Thyroid gland (tissue), 4 donors: ENCODE data around the gene RIC3. TPM values are rescaled to one million over a fixed set of nuclear protein-coding genes. Genes with fewer than 3 reads are reported as not detected.

Source experiments
- DNase-seq, 2 donors: peaks; one replicate each; pipeline ENCODE4 v3.0.0-alpha.2; 2019
- H3K27ac ChIP-seq, 3 donors: fragments of 200-600 bp; sonication (generic); 1 replicate in 2 of 3; 2 replicates in 1 of 3; pipeline ENCODE4 v1.5.1; 2016 to 2019; ENCODE audit warnings: mild to moderate bottlenecking in 1 of 3, moderate library complexity in 1 of 3
- H3K27me3 ChIP-seq: fragments of 200-600 bp; sonication (generic); one replicate; pipeline ENCODE4 v1.5.1; 2019
- H3K36me3 ChIP-seq, 2 donors: fragments of 200-600 bp; sonication (generic); one replicate each; pipeline ENCODE4 v1.5.1; 2016 to 2019
- H3K4me1 ChIP-seq, 2 donors: fragments of 200-600 bp; sonication (generic); one replicate each; pipeline ENCODE4 v1.5.1; 2017 to 2019
- H3K4me3 ChIP-seq, 3 donors: fragments of 200-600 bp; sonication (generic); replicated peaks in 1 of 3; 1 replicate in 2 of 3; 2 replicates in 1 of 3; pipeline ENCODE4 v1.5.1; 2016; ENCODE audit warnings: mild to moderate bottlenecking in 1 of 3
- H3K9me3 ChIP-seq: fragments of 200-600 bp; sonication (generic); one replicate; pipeline ENCODE4 v1.5.1; 2017
- POLR2A ChIP-seq, 2 donors: fragments of 450-650 bp; IDR thresholded peaks; one replicate each; pipeline ENCODE4 v1.6.1; 2017; ENCODE audit warnings: antibody characterized with exemption in 2 of 2, mild to moderate bottlenecking in 2 of 2, moderate library complexity in 1 of 2
- WGBS, 2 donors: methylation state at CpG; one replicate each; pipeline ENCODE4 v1.1.5; 2017; 5-methylcytosine and 5-hydroxymethylcytosine counted together
- intact Hi-C: fragments of 100-400 bp; cut with DNase I; formaldehyde crosslinking; loops from one replicate; pipeline ENCODE4 v1.15.1; 2023
- total RNA-seq, 4 donors: library from RNA; depleted of rRNA; stranded (reverse); fragments of >200 nt; gene quantifications; one replicate each; pipeline ENCODE4 v1.2.3, GENCODE V29; 2016
- TF ChIP-seq, protein P1 (sequence below), 6 experiments: fragments of 200-600 bp in 3 of 6; fragments of 450-650 bp in 3 of 6; sonication (generic) in 3 of 6; IDR thresholded peaks; one replicate each; pipeline ENCODE4 v1.5.1; 2016 to 2019; ENCODE audit warnings: antibody characterized with exemption in 6 of 6, mild to moderate bottlenecking in 2 of 6, inconsistent platforms in 1 of 6, moderate library complexity in 1 of 6

The RIC3 gene
- total RNA-seq, 4 donors from 2014 or later = 38.2 to 96.9 (median 46.9) TPM

DNA sequence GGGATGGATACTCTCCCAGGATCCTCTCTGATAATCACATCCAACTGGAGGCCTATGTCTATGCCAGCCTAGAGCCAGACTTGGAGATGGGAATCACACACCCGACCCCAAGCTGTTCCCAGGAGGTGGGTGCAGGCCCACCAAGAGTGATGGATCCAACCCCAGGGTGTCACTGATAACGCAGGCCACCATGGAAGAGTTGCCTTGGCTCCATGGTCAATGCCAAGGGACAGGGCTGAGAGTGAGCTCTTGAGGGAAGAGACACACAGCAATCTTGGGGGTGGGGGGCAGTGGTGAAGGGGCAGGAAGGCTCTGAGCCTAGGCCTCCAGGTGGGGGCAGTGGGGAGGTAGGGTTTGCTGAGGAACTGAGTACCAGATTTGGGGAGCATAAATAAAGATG is 70.9 kb downstream of the RIC3 start:
- H3K4me1 ChIP-seq = no peaks in the 10 kb centered on the region
- intact Hi-C loops = loop anchor here (10.0 kb wide), 1 partner anchor 203 kb away; no protein-coding TSS in a partner anchor
- no peak for TF ChIP-seq POLR2A (IDR thresholded peaks at IDR 0.05)
- TF ChIP-seq, protein P1, sequence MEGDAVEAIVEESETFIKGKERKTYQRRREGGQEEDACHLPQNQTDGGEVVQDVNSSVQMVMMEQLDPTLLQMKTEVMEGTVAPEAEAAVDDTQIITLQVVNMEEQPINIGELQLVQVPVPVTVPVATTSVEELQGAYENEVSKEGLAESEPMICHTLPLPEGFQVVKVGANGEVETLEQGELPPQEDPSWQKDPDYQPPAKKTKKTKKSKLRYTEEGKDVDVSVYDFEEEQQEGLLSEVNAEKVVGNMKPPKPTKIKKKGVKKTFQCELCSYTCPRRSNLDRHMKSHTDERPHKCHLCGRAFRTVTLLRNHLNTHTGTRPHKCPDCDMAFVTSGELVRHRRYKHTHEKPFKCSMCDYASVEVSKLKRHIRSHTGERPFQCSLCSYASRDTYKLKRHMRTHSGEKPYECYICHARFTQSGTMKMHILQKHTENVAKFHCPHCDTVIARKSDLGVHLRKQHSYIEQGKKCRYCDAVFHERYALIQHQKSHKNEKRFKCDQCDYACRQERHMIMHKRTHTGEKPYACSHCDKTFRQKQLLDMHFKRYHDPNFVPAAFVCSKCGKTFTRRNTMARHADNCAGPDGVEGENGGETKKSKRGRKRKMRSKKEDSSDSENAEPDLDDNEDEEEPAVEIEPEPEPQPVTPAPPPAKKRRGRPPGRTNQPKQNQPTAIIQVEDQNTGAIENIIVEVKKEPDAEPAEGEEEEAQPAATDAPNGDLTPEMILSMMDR (IDR thresholded peaks at IDR 0.05) = no peak
- no peaks in the 10 kb centered on the region for H3K9me3 ChIP-seq
- H3K4me3 ChIP-seq = no peak overlapping the region
- H3K27ac ChIP-seq = no peak overlapping the region
- no peaks in the 10 kb centered on the region for H3K27me3 ChIP-seq
- DNase-seq = no peak
- peaks cover 15 to 21% of the 10 kb centered on the region in 2 donors for H3K36me3 ChIP-seq
- 89% methylated on average over 2 of the region's 2 CpGs; no CpG with 5 or more reads in 1 of the 2 donors for WGBS, 2 donors

DNA sequence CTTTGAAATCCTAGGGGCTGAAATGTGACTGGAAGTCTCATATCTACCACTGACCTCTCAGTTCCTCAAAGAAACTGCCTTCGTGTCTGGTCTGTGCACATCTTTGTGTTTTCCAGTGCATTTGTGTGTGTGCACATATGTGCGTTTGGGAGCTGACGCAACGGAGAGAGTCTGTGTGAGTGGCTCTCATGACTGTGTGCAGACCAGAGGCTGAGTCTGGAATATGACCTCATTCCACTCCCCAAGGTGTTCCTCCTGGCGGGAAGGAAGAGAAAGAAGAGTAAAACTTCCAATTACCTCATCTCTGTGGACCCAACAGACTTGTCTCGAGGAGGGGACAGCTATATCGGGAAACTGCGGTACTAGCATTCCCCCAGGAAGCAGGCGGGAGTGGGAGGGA is 71.4 kb downstream of the RIC3 start:
- WGBS, 2 donors = 86 to 91% methylated on average over 9 of the region's 9 CpGs
- no peak for DNase-seq
- Histone ChIP-seq H3K9me3 (no peaks in the 10 kb centered on the region), H3K27me3 (no peaks in the 10 kb centered on the region), H3K4me1 (no peaks in the 10 kb centered on the region), H3K36me3 (peaks cover 15 to 20% of the 10 kb centered on the region in 2 donors), H3K4me3 (no peak overlapping the region), H3K27ac (no peak overlapping the region)
- intact Hi-C loops = loop anchor here (10.0 kb wide), 1 partner anchor 203 kb away; no protein-coding TSS in a partner anchor
- TF ChIP-seq, protein P1 (IDR thresholded peaks at IDR 0.05) = no peak
- TF ChIP-seq POLR2A (IDR thresholded peaks at IDR 0.05) = no peak

DNA sequence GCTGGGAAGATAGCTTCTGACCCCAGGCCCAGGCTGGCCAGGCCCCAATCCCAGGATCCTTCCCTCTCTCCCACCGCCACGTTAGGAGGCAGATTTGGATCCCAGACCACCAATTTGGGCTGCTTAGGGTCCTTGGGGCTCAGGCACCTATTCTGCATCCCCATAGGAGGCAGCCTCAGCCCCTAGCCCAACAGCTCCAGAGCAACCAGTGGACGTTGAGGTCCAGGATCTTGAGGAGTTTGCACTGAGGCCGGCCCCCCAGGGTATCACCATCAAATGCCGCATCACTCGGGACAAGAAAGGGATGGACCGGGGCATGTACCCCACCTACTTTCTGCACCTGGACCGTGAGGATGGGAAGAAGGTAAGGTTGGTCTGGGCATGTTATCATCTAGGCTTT is 71.8 kb downstream of the RIC3 start:
- intact Hi-C loops = loop anchor here (10.0 kb wide), 1 partner anchor 202 kb away; no protein-coding TSS in a partner anchor
- Histone ChIP-seq H3K4me1 (no peaks in the 10 kb centered on the region), H3K9me3 (no peaks in the 10 kb centered on the region), H3K27me3 (no peaks in the 10 kb centered on the region), H3K4me3 (no peak overlapping the region), H3K27ac (no peak overlapping the region), H3K36me3 (peaks cover 13 to 18% of the 10 kb centered on the region in 2 donors)
- TF ChIP-seq, protein P1 (IDR thresholded peaks at IDR 0.05) = no peak
- no peak for TF ChIP-seq POLR2A (IDR thresholded peaks at IDR 0.05)
- WGBS, 2 donors = 77 to 97% methylated on average over 3 to 8 of the region's 8 CpGs
- DNase-seq = no peak

DNA sequence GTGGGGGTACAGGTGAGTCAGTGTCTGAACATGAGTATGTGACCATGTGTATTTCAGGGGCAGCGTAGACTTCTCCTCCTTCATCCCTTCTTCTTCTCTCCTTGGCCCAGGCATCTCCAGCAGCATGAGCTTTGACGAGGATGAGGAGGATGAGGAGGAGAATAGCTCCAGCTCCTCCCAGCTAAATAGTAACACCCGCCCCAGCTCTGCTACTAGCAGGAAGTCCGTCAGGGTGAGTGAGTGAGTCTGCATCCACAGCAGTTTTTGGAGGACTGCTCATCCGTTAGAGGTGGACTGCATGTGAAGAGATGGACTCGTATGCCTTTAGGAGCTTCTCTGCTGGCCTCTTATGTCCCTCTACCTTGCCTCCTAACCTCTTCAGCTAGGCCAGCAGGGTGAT is 72.2 kb downstream of the RIC3 start:
- H3K27me3 ChIP-seq = no peaks in the 10 kb centered on the region
- 75 to 79% methylated on average over 6 of the region's 6 CpGs for WGBS, 2 donors

More for the DNA sequence above, 72.2 kb downstream of the RIC3 start:
- no peaks in the 10 kb centered on the region for H3K9me3 ChIP-seq
- H3K27ac ChIP-seq = no peak overlapping the region
- peaks cover 8 to 14% of the 10 kb centered on the region in 2 donors for H3K36me3 ChIP-seq
- intact Hi-C loops = loop anchor here (10.0 kb wide), 1 partner anchor 202 kb away; no protein-coding TSS in a partner anchor
- no peaks in the 10 kb centered on the region for H3K4me1 ChIP-seq
- TF ChIP-seq, protein P1 (IDR thresholded peaks at IDR 0.05) = no peak
- no peak for TF ChIP-seq POLR2A (IDR thresholded peaks at IDR 0.05)
- DNase-seq = no peak
- H3K4me3 ChIP-seq = no peak overlapping the region
